ENCODE results near the gene EFCAB11. TPM values are rescaled to one million over a fixed set of nuclear protein-coding genes. Genes with fewer than 3 reads are reported as not detected.

The EFCAB11 gene
- total and polyA plus RNA-seq, 2 experiments from 2014 or later, result 7.7 to 24.6 TPM

- H2AFZ ChIP-seq, result no peak overlapping the region
- no peaks in the 10 kb centered on the region for H4K20me1 ChIP-seq (replicated peaks; ENCODE audit: insufficient read depth)
- TF ChIP-seq ZNF114 (CRISPR knock-in tag; IDR thresholded peaks at IDR 0.05), result no peak
- TF ChIP-seq, protein P1, sequence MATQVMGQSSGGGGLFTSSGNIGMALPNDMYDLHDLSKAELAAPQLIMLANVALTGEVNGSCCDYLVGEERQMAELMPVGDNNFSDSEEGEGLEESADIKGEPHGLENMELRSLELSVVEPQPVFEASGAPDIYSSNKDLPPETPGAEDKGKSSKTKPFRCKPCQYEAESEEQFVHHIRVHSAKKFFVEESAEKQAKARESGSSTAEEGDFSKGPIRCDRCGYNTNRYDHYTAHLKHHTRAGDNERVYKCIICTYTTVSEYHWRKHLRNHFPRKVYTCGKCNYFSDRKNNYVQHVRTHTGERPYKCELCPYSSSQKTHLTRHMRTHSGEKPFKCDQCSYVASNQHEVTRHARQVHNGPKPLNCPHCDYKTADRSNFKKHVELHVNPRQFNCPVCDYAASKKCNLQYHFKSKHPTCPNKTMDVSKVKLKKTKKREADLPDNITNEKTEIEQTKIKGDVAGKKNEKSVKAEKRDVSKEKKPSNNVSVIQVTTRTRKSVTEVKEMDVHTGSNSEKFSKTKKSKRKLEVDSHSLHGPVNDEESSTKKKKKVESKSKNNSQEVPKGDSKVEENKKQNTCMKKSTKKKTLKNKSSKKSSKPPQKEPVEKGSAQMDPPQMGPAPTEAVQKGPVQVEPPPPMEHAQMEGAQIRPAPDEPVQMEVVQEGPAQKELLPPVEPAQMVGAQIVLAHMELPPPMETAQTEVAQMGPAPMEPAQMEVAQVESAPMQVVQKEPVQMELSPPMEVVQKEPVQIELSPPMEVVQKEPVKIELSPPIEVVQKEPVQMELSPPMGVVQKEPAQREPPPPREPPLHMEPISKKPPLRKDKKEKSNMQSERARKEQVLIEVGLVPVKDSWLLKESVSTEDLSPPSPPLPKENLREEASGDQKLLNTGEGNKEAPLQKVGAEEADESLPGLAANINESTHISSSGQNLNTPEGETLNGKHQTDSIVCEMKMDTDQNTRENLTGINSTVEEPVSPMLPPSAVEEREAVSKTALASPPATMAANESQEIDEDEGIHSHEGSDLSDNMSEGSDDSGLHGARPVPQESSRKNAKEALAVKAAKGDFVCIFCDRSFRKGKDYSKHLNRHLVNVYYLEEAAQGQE (IDR thresholded peaks at IDR 0.05; ENCODE audit: unreplicated experiment), result no peak
- no peak for TF ChIP-seq CREB1 (CRISPR knock-in tag; IDR thresholded peaks at IDR 0.05; ENCODE audit: low read depth)
- no peak for TF ChIP-seq POLR2AphosphoS5 (IDR thresholded peaks at IDR 0.05; ENCODE audit: low read depth)
- TF ChIP-seq CTCF (conservative IDR thresholded peaks at IDR 0.05; ENCODE audit: low read depth in 2 of 2), result no peak
- no peaks in the 10 kb centered on the region for H3K9me2 ChIP-seq (ENCODE audit: insufficient read depth)
- H3K4me3 Mint-ChIP-seq, result no peak overlapping the region
- H3K27me3 ChIP-seq (ENCODE audit: insufficient read depth), result no peaks in the 10 kb centered on the region
- no peaks in the 10 kb centered on the region for H3K27me3 Mint-ChIP-seq (ENCODE audit: insufficient read depth, low read depth, poor library complexity)
- H3K4me1 Mint-ChIP-seq, result peaks cover 25% of the 10 kb centered on the region
- H3K36me3 Mint-ChIP-seq (ENCODE audit: low read depth), result peaks cover 42% of the 10 kb centered on the region
- no peaks in the 10 kb centered on the region for H3K79me2 ChIP-seq (replicated peaks; ENCODE audit: insufficient read depth)
- no peaks in the 10 kb centered on the region for H3F3A ChIP-seq (replicated peaks; ENCODE audit: low read depth)
- H3K4me2 ChIP-seq, result no peak overlapping the region
- DNase-seq (ENCODE audit: low spot score) (no peak), ATAC-seq (no peak)
- H3K4me1 ChIP-seq (ENCODE audit: insufficient read depth), result peaks cover 25% of the 10 kb centered on the region
- H3K9me3 Mint-ChIP-seq, result no peaks in the 10 kb centered on the region
- no peak overlapping the region for H3K4me3 ChIP-seq
- H3K27ac Mint-ChIP-seq, result no peak overlapping the region
- H3K36me3 ChIP-seq (ENCODE audit: insufficient read depth), result peaks cover 21% of the 10 kb centered on the region
- no peak overlapping the region for H3K27ac ChIP-seq (ENCODE audit: low read depth)
Observed at GRCh38 chr14:89983375-89983774, 28.8 kb upstream of the EFCAB11 start.

DNA sequence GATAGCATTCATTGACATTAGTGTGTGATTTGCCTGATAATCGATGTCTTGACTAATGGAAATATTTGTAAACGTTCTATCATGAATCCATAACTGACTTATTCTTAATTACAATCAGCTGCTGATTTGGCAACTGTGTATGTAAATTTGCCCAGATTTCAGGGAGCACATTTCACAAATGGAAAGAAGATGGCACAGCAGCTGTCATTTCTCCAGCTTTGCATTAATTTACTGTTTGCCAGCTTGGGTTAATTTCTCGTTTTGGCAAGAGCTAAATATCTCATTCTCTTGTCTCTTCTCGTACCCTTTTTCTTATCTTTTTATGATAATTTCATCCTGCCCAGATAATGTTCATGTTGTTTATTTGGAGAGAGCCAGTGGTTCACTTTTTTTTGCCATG is 24.1 kb upstream of the EFCAB11 start:
- H3K27ac ChIP-seq (ENCODE audit: low read depth), result no peak overlapping the region
- Mint-ChIP-seq H3K9me3 (no peaks in the 10 kb centered on the region), H3K36me3 (ENCODE audit: low read depth) (peaks cover 38% of the 10 kb centered on the region), H3K27ac (no peak overlapping the region), H3K4me1 (no peaks in the 10 kb centered on the region), H3K27me3 (ENCODE audit: insufficient read depth, low read depth, poor library complexity) (no peaks in the 10 kb centered on the region), H3K4me3 (no peak overlapping the region)
- no peaks in the 10 kb centered on the region for H3K9me2 ChIP-seq (ENCODE audit: insufficient read depth)
- peaks cover 30% of the 10 kb centered on the region for H3K36me3 ChIP-seq (ENCODE audit: insufficient read depth)
- H3K4me1 ChIP-seq (ENCODE audit: insufficient read depth), result no peaks in the 10 kb centered on the region
- no peak overlapping the region for H3K4me3 ChIP-seq
- H3K27me3 ChIP-seq (ENCODE audit: insufficient read depth), result no peaks in the 10 kb centered on the region
- no peaks in the 10 kb centered on the region for H3F3A ChIP-seq (replicated peaks; ENCODE audit: low read depth)
- DNase-seq (ENCODE audit: low spot score), result no peak
- no peak overlapping the region for H2AFZ ChIP-seq
- no peaks in the 10 kb centered on the region for H4K20me1 ChIP-seq (replicated peaks; ENCODE audit: insufficient read depth)
- H3K79me2 ChIP-seq (replicated peaks; ENCODE audit: insufficient read depth), result no peaks in the 10 kb centered on the region
- no peak for ATAC-seq
- no peak overlapping the region for H3K4me2 ChIP-seq
- no peak for TF ChIP-seq ZNF114 (CRISPR knock-in tag; IDR thresholded peaks at IDR 0.05)

- DNase-seq (ENCODE audit: low spot score), result no peak
- Histone ChIP-seq H3K4me3 (no peak overlapping the region), H4K20me1 (replicated peaks; ENCODE audit: insufficient read depth) (no peaks in the 10 kb centered on the region), H3F3A (replicated peaks; ENCODE audit: low read depth) (no peaks in the 10 kb centered on the region), H3K79me2 (replicated peaks; ENCODE audit: insufficient read depth) (no peaks in the 10 kb centered on the region), H3K4me1 (ENCODE audit: insufficient read depth) (no peaks in the 10 kb centered on the region), H2AFZ (no peak overlapping the region), H3K27ac (ENCODE audit: low read depth) (no peak overlapping the region), H3K27me3 (ENCODE audit: insufficient read depth) (no peaks in the 10 kb centered on the region), H3K9me2 (ENCODE audit: insufficient read depth) (no peaks in the 10 kb centered on the region), H3K36me3 (ENCODE audit: insufficient read depth) (peaks cover 30% of the 10 kb centered on the region), H3K4me2 (no peak overlapping the region)
- peaks cover 38% of the 10 kb centered on the region for H3K36me3 Mint-ChIP-seq (ENCODE audit: low read depth)
- no peak overlapping the region for H3K27ac Mint-ChIP-seq
- H3K9me3 Mint-ChIP-seq, result no peaks in the 10 kb centered on the region
- ATAC-seq, result no peak
- no peak overlapping the region for H3K4me3 Mint-ChIP-seq
- H3K4me1 Mint-ChIP-seq, result no peaks in the 10 kb centered on the region
- no peaks in the 10 kb centered on the region for H3K27me3 Mint-ChIP-seq (ENCODE audit: insufficient read depth, low read depth, poor library complexity)
- TF ChIP-seq CTCF (conservative IDR thresholded peaks at IDR 0.05; ENCODE audit: low read depth in 2 of 2) (no peak), JUNB (IDR thresholded peaks at IDR 0.05; ENCODE audit: unreplicated experiment) (no peak)
Observed at GRCh38 chr14:89977668-89978067, 23.1 kb upstream of the EFCAB11 start.

Measured in GM23338 (cell line).